Lower leg skin (tissue), 3 donors: ENCODE measurements around the gene EIF3D.

Source experiments
- CTCF ChIP-seq, 3 donors: fragments of 450-650 bp; IDR thresholded peaks; one replicate each; pipeline ENCODE4 v1.5.1; 2016; ENCODE audit warnings: antibody characterized with exemption in 3 of 3, mild to moderate bottlenecking in 3 of 3, moderate library complexity in 2 of 3
- POLR2A ChIP-seq, 2 donors: fragments of 450-650 bp; IDR thresholded peaks; one replicate each; pipeline ENCODE4 v1.6.1; 2016 to 2017; ENCODE audit warnings: antibody characterized with exemption in 2 of 2, mild to moderate bottlenecking in 1 of 2, moderate library complexity in 1 of 2

- no peak for TF ChIP-seq CTCF (IDR thresholded peaks at IDR 0.05)
- TF ChIP-seq POLR2A (IDR thresholded peaks at IDR 0.05): no peak
Measured at GRCh38 chr22:36478966-36479365, 50.0 kb downstream of the EIF3D start.
